ENCODE results near the gene PERM1. TPM values are rescaled to one million over a fixed set of nuclear protein-coding genes. Genes with fewer than 3 reads are reported as not detected.
"Not testable (repeated sequence)": the region's sequence is repeated elsewhere in the genome, so short reads cannot be mapped to it uniquely, and the experiment has no call there.

Gene PERM1
- total and polyA plus RNA-seq, 8 donors: 0.27 to 0.45 (median 0.36) TPM; not detected in 4

DNA sequence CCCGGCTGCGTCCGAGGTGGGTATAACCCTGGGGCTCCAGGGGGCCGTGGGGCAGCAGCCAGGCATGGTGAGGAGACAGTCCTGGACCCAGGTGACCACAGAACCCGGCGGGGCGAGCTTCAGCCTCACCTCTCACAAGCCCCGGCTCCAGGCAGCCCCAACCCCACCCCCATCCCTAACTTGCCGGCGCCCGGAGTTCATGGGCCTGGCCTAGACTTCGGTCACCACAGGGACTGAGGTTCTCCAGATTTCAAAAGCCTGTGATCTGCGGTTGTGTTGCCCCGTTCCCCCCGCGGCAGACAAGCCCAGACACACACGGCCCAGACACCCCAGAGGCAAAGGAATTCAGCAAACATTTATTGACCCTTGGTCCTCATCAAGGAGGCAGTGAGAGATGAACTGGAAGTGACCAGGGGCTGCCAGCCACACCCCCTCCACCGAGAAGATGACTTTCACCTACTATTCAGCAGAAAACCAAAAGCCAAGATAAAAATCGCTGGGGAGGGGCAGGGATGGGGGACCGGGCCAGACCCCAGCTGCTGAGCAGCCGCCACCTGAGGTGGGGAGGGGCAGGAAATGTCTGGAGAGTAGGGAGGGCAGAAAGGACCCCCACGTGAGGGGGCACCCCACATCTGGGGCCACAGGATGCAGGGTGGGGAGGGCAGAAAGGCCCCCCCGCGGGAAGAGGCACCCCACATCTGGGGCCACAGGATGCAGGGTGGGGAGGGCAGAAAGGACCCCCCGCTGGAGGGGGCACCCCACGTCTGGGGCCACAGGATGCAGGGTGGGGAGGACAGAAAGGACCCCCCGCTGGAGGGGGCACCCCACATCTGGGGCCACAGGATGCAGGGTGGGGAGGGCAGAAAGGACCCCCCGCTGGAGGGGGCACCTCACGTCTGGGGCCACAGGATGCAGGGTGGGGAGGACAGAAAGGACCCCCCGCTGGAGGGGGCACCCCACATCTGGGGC is 14.1 kb upstream of the PERM1 start:
- Histone ChIP-seq H3K4me1 (peaks cover 0 to 30% of the 10 kb centered on the region in 2 donors), H3K36me3 (no peaks in the 10 kb centered on the region), H3K27me3 (peaks cover 11 to 77% of the 10 kb centered on the region in 2 donors), H3K4me3 (no peak overlapping the region), H3K27ac (no peak overlapping the region), H3K9me3 (peaks cover 0 to 9% of the 10 kb centered on the region in 2 donors)
- TF ChIP-seq CTCF (IDR thresholded peaks at IDR 0.05): no peak
- no peak for ATAC-seq
- peak in 1 of 4 donors; percentile 71 for DNase-seq
- intact Hi-C loops (cut with DNase I): no loop called here

GRCh38 chr1:994546-994945 is 12.7 kb upstream of the PERM1 start:
- DNase-seq: peak in 1 of 4 donors; percentile 26
- H3K9me3 ChIP-seq; H3K27ac ChIP-seq; intact Hi-C loops (cut with DNase I); ATAC-seq; H3K36me3 ChIP-seq; H3K4me3 ChIP-seq: not testable (repeated sequence)
- peaks cover 0 to 16% of the 10 kb centered on the region in 2 donors for H3K4me1 ChIP-seq
- peaks cover 11 to 71% of the 10 kb centered on the region in 2 donors for H3K27me3 ChIP-seq

GRCh38 chr1:993379-993995 is 11.6 kb upstream of the PERM1 start:
- Histone ChIP-seq H3K9me3 (peaks cover 0 to 9% of the 10 kb centered on the region in 2 donors), H3K27ac (no peak overlapping the region), H3K27me3 (peaks cover 6 to 65% of the 10 kb centered on the region in 2 donors), H3K36me3 (no peaks in the 10 kb centered on the region), H3K4me3 (no peak overlapping the region), H3K4me1 (peaks cover 0 to 5% of the 10 kb centered on the region in 2 donors)
- ATAC-seq (no peak), DNase-seq (peak in 1 of 4 donors; percentile 54)
- no peak for TF ChIP-seq CTCF (IDR thresholded peaks at IDR 0.05)
- intact Hi-C loops (cut with DNase I): no loop called here

- DNase-seq: no peak
- no peak for ATAC-seq
- no peak for TF ChIP-seq CTCF (IDR thresholded peaks at IDR 0.05)
- H3K9me3 ChIP-seq: peaks cover 0 to 9% of the 10 kb centered on the region in 2 donors
- peaks cover 0 to 53% of the 10 kb centered on the region in 2 donors for H3K27me3 ChIP-seq
- H3K4me3 ChIP-seq: no peak overlapping the region
- no peaks in the 10 kb centered on the region for H3K36me3 ChIP-seq
- H3K4me1 ChIP-seq: no peaks in the 10 kb centered on the region
- intact Hi-C loops (cut with DNase I): no loop called here
- no peak overlapping the region for H3K27ac ChIP-seq
Observed at GRCh38 chr1:992362-992761, 10.5 kb upstream of the PERM1 start.

DNA sequence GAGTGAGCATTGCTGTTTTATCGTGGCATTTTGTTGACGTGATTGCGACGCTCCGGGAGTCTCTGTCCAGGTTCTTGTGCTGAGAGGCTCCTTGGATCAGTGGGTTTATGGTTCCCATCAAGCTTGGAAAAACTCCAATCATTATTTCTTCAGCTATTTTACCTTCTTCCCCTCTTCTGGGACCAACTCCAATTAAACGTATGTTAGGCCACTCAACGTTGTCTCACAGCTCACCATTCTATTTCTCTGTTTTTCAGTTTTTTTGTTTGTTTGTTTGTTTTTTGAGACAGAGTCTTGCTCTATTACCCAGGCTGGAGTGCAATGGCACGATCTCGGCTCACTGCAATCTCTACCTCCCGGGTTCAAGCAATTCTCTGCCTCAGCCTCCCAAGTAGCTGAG is 10.0 kb upstream of the PERM1 start:
- Histone ChIP-seq H3K9me3 (peaks cover 0 to 9% of the 10 kb centered on the region in 2 donors), H3K27me3 (peaks cover 0 to 49% of the 10 kb centered on the region in 2 donors), H3K4me1 (no peaks in the 10 kb centered on the region), H3K27ac (no peak overlapping the region), H3K36me3 (no peaks in the 10 kb centered on the region), H3K4me3 (no peak overlapping the region)
- intact Hi-C loops (cut with DNase I): no loop called here
- DNase-seq (no peak), ATAC-seq (no peak)
- no peak for TF ChIP-seq CTCF (IDR thresholded peaks at IDR 0.05)

- H3K9me3 ChIP-seq; H3K4me3 ChIP-seq; H3K36me3 ChIP-seq; ATAC-seq; H3K27ac ChIP-seq; intact Hi-C loops (cut with DNase I); DNase-seq; H3K4me1 ChIP-seq: not testable (repeated sequence)
- peaks cover 0 to 49% of the 10 kb centered on the region in 2 donors for H3K27me3 ChIP-seq
Observed at GRCh38 chr1:991275-991674, 9.4 kb upstream of the PERM1 start.

DNA sequence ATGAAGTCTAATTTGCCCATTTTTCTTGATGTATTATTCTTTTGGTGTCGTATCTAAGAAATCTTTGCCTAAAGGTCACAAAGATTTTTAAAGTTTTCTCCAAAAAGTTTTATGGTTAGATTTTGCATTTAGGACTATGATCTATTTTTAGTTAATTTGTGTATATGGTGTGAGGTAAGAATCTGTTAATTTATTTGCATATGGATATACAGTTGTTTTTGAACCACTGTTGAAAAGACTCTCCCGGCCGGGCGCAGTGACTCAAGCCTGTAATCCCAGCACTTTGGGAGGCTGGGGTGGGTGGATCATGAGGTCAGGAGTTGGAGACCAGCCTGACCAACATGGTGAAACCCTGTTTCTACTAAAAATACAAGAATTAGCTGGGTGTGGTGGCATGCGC is 6.2 kb upstream of the PERM1 start:
- H3K27ac ChIP-seq, DNase-seq, H3K4me3 ChIP-seq, H3K4me1 ChIP-seq, H3K36me3 ChIP-seq, ATAC-seq, H3K9me3 ChIP-seq: not testable (repeated sequence)
- peaks cover 0 to 50% of the 10 kb centered on the region in 2 donors for H3K27me3 ChIP-seq
- intact Hi-C loops (cut with DNase I): loop anchor here in 1 of 2 donors (5.0 kb wide), 1 partner anchor 74 kb away; no protein-coding TSS in a partner anchor

Data from left lung (tissue), 10 donors.